Gastrocnemius medialis (tissue), 4 donors: ENCODE measurements around the gene NRG3.

Source experiments
- POLR2A ChIP-seq, 2 donors: fragments of 450-650 bp; IDR thresholded peaks; one replicate each; pipeline ENCODE4 v1.6.1; 2017; ENCODE audit warnings: antibody characterized with exemption in 2 of 2, mild to moderate bottlenecking in 2 of 2, moderate library complexity in 2 of 2
- TF ChIP-seq, protein P1 (sequence below), 5 experiments: fragments of 450-650 bp in 3 of 5; fragments of 200-600 bp in 2 of 5; sonication (generic) in 2 of 5; IDR thresholded peaks in 4 of 5; conservative IDR thresholded peaks in 1 of 5; 1 replicate in 4 of 5; 2 replicates in 1 of 5; pipeline ENCODE4 v1.5.1; 2016 to 2019; ENCODE audit warnings: antibody characterized with exemption in 5 of 5, mild to moderate bottlenecking in 3 of 5, moderate library complexity in 3 of 5

DNA sequence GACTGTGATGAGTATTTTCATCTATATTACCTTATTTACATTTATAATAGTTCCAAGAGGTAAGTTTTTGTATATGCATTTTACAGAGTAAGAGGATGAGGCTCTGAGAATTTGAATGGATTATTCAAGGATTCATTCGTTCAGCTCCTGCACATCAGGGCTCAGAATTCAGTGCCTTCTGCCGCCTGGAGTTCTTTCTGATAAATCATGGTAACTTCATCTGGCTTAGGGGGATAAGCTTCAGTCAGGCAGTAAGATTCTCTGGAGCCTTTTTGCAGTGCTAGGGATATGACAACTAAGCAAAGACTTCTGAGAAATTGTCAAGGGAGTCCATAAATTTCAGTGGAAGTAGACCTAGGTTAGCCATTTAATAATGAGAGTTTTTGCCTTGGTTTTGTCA lies 668.6 kb downstream of the NRG3 start:
- TF ChIP-seq, protein P1, sequence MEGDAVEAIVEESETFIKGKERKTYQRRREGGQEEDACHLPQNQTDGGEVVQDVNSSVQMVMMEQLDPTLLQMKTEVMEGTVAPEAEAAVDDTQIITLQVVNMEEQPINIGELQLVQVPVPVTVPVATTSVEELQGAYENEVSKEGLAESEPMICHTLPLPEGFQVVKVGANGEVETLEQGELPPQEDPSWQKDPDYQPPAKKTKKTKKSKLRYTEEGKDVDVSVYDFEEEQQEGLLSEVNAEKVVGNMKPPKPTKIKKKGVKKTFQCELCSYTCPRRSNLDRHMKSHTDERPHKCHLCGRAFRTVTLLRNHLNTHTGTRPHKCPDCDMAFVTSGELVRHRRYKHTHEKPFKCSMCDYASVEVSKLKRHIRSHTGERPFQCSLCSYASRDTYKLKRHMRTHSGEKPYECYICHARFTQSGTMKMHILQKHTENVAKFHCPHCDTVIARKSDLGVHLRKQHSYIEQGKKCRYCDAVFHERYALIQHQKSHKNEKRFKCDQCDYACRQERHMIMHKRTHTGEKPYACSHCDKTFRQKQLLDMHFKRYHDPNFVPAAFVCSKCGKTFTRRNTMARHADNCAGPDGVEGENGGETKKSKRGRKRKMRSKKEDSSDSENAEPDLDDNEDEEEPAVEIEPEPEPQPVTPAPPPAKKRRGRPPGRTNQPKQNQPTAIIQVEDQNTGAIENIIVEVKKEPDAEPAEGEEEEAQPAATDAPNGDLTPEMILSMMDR (IDR thresholded peaks at IDR 0.05 in 4 of 5, conservative IDR thresholded peaks at IDR 0.05 in 1 of 5) = no peak
- no peak for TF ChIP-seq POLR2A (IDR thresholded peaks at IDR 0.05)
